GM20431 (cell line): ENCODE data around the gene TBC1D1.

Experiments used
- in situ Hi-C: fragments of 300-500 bp; cut with MseI, MboI; formaldehyde crosslinking; loops from one replicate; pipeline ENCODE4 v1.15.0; 2020; ENCODE audit warnings: low sequenced_read_pairs; ENCODE audit not compliant: unreplicated experiment

TBC1D1 gene

GRCh38 chr4:38132107-38132673 is 241.3 kb downstream of the TBC1D1 start:
- in situ Hi-C loops, result no loop called here

- in situ Hi-C loops, result no loop called here
These were observed 242.2 kb downstream of the TBC1D1 start for GRCh38 chr4:38132843-38133662.

- in situ Hi-C loops, result no loop called here
These were observed 243.0 kb downstream of the TBC1D1 start for GRCh38 chr4:38133711-38134480.

GRCh38 chr4:38135201-38135600 is 244.3 kb downstream of the TBC1D1 start:
- in situ Hi-C loops, result no loop called here

- in situ Hi-C loops, result no loop called here
These were observed 245.7 kb downstream of the TBC1D1 start for GRCh38 chr4:38136604-38137003.

- in situ Hi-C loops, result no loop called here
These were observed 246.2 kb downstream of the TBC1D1 start for GRCh38 chr4:38137080-38137479.

- in situ Hi-C loops, result no loop called here
These were observed 247.5 kb downstream of the TBC1D1 start for GRCh38 chr4:38138363-38138762.

- in situ Hi-C loops, result no loop called here
These were observed 248.3 kb downstream of the TBC1D1 start for GRCh38 chr4:38139187-38139586.

- in situ Hi-C loops, result no loop called here
These were observed 249.8 kb downstream of the TBC1D1 start for GRCh38 chr4:38140643-38141203.

GRCh38 chr4:38141808-38142500 is 251.1 kb downstream of the TBC1D1 start:
- in situ Hi-C loops, result no loop called here

- in situ Hi-C loops, result no loop called here
These were observed 253.1 kb downstream of the TBC1D1 start for GRCh38 chr4:38144031-38144430.

- in situ Hi-C loops, result no loop called here
These were observed 254.3 kb downstream of the TBC1D1 start for GRCh38 chr4:38145033-38145678.

- in situ Hi-C loops, result no loop called here
These were observed 254.9 kb downstream of the TBC1D1 start for GRCh38 chr4:38145741-38146140.

GRCh38 chr4:38146383-38146782 is 255.5 kb downstream of the TBC1D1 start:
- in situ Hi-C loops, result no loop called here

- in situ Hi-C loops, result no loop called here
These were observed 258.6 kb downstream of the TBC1D1 start for GRCh38 chr4:38149472-38149996.

GRCh38 chr4:38149997-38150671 is 259.2 kb downstream of the TBC1D1 start:
- in situ Hi-C loops, result no loop called here

GRCh38 chr4:38150766-38151165 is 259.9 kb downstream of the TBC1D1 start:
- in situ Hi-C loops, result no loop called here

- in situ Hi-C loops, result no loop called here
These were observed 261.0 kb downstream of the TBC1D1 start for GRCh38 chr4:38151873-38152272.

- in situ Hi-C loops, result no loop called here
These were observed 261.4 kb downstream of the TBC1D1 start for GRCh38 chr4:38152305-38152704.
